ENCODE data around the gene IRGC.

IRGC gene

GRCh38 chr19:43725468-43725867, 9.6 kb downstream of the IRGC start:
- DNase-seq (ENCODE audit: low spot score) = no peak

- peak; percentile 39 for DNase-seq (ENCODE audit: low spot score)
These were observed 11.1 kb downstream of the IRGC start for GRCh38 chr19:43726736-43727592.

- DNase-seq (ENCODE audit: low spot score) = no peak
These were observed 11.6 kb downstream of the IRGC start for GRCh38 chr19:43727593-43727853.

GRCh38 chr19:43729919-43730318, 14.0 kb downstream of the IRGC start:
- DNase-seq (ENCODE audit: low spot score) = no peak

GRCh38 chr19:43731346-43731745, 15.5 kb downstream of the IRGC start:
- DNase-seq (ENCODE audit: low spot score) = no peak

- DNase-seq (ENCODE audit: low spot score) = no peak
These were observed 16.0 kb downstream of the IRGC start for GRCh38 chr19:43731846-43732245.

GRCh38 chr19:43735013-43735412, 19.1 kb downstream of the IRGC start:
- no peak for DNase-seq (ENCODE audit: low spot score)

- DNase-seq (ENCODE audit: low spot score) = peak; percentile 78
These were observed 20.1 kb downstream of the IRGC start for GRCh38 chr19:43735957-43736356.

GRCh38 chr19:43738780-43739211, 22.9 kb downstream of the IRGC start:
- no peak for DNase-seq (ENCODE audit: low spot score)

- no peak for DNase-seq (ENCODE audit: low spot score)
These were observed 23.8 kb downstream of the IRGC start for GRCh38 chr19:43739439-43740235.

GRCh38 chr19:43741075-43741825, 25.4 kb downstream of the IRGC start:
- no peak for DNase-seq (ENCODE audit: low spot score)

GRCh38 chr19:43743059-43743458, 27.2 kb downstream of the IRGC start:
- DNase-seq (ENCODE audit: low spot score) = peak; percentile 30

GRCh38 chr19:43747557-43748204, 31.8 kb downstream of the IRGC start:
- no peak for DNase-seq (ENCODE audit: low spot score)

GRCh38 chr19:43748205-43748594, 32.3 kb downstream of the IRGC start:
- no peak for DNase-seq (ENCODE audit: low spot score)

- DNase-seq (ENCODE audit: low spot score) = no peak
These were observed 32.8 kb downstream of the IRGC start for GRCh38 chr19:43748685-43749084.

GRCh38 chr19:43749152-43749551, 33.3 kb downstream of the IRGC start:
- DNase-seq (ENCODE audit: low spot score) = no peak

GRCh38 chr19:43749898-43750297, 34.0 kb downstream of the IRGC start:
- no peak for DNase-seq (ENCODE audit: low spot score)

- no peak for DNase-seq (ENCODE audit: low spot score)
These were observed 35.8 kb downstream of the IRGC start for GRCh38 chr19:43751466-43752220.

- no peak for DNase-seq (ENCODE audit: low spot score)
These were observed 36.5 kb downstream of the IRGC start for GRCh38 chr19:43752287-43752875.

GRCh38 chr19:43754253-43754502, 38.3 kb downstream of the IRGC start:
- DNase-seq (ENCODE audit: low spot score) = no peak

- peak; percentile 99 for DNase-seq (ENCODE audit: low spot score)
These were observed 38.8 kb downstream of the IRGC start, which contains the start of gene SMG9 for GRCh38 chr19:43754503-43755255. TSS of gene SMG9 (minus strand) at chr19:43754962. CDS start at chr19:43750741, 4,221 bp downstream.

All from AG08396 (cell line).